Stimulated activated CD8-positive, alpha-beta memory T cell treated with anti-CD3 and anti-CD28 coated beads, Interleukin-15, amount 100 ng/mL, for 24 hours (primary cell): ENCODE results near the gene HIPK3.
"Not testable (repeated sequence)": the region's sequence is repeated elsewhere in the genome, so short reads cannot be mapped to it uniquely, and the experiment has no call there.

Experiments
- DNase-seq: peaks from one replicate; pipeline ENCODE4 v3.0.0-alpha.2; 2020; ENCODE audit warnings: low read depth

The HIPK3 gene

DNA sequence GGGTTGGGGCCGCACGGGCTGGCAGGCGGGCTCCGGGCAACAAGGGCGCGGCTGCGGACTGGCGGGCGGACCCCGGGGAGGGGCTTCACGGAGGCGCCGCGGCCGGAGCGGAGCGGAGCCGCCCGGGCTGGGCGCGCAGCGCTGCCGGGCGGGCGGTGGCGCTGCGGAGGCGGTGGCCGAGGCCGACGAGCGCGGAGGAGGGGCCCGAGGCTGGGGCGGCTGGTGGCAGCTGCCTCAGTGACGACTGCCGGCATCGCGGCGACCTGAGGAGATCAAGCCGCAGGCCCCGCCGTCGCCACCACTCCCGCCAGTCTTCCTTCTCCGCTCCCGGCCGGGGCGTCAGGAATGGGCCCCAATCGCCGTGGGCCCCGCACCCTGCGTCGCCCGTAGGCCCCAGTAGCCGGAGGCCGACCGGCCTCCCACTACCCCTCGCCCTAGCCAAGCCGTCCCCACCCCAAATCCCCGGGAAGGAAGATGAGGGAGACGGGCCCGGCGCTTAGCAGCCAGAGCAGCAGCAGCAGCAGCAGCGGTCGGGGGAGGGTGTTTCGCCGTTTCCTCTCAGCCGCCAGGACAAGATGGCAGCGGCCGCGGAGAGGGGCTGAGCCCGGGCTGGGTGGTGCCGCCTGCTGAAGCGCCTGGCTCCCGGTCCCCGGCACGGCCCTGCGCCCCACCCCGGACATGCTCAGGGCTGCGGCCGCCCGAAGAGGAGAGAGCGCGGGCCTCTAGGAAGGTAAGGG is at the start of gene HIPK3:
TSS of gene HIPK3 (plus strand) at position 222 of the 737 bp plus-strand sequence.
- DNase-seq = peak; percentile 44

- DNase-seq = no peak
These were observed 49.7 kb upstream of the HIPK3 start for GRCh38 chr11:33207408-33207985.

- DNase-seq = no peak
These were observed 49.0 kb upstream of the HIPK3 start for GRCh38 chr11:33208150-33208549.

DNA sequence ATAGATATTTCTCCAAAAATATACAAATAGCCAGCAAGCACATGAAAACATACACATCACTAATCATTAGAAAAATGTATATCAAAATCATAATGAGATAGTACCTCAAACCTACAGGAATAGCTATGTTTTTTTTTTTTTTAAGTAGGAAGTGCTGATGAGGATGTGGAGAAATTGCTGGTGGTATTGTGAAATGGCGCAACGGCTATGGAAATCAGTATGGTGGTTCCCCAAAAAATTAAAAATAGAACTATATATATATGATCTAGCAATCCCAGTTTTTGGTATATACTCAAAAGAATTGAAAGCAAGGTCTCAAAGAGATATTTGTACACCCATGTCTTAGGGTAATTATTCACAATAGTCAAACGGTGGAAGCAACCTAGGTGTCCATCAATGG is 46.0 kb upstream of the HIPK3 start:
- no peak for DNase-seq

- DNase-seq = no peak
These were observed 45.6 kb upstream of the HIPK3 start for GRCh38 chr11:33211580-33211979.

GRCh38 chr11:33214187-33214586 is 43.0 kb upstream of the HIPK3 start:
- no peak for DNase-seq

DNA sequence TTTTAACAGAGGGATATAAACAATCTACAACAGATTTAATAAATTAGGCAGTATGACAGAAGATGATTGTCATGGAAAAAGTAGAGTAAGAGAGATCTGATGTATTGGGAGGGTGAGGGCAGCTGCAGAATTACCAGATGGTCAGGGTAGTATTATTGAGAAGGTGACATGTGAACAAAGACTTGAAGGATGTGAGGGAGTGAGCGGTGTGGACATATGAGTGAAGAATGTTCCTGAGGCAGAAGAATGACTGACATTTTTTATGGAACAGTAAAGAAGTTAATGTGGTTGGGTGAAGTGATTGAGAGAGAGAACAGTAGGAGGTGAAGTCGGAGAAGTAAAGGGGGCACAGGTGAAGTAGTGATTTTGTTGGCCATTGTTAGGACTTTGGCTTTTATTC is 42.4 kb upstream of the HIPK3 start:
- no peak for DNase-seq

DNA sequence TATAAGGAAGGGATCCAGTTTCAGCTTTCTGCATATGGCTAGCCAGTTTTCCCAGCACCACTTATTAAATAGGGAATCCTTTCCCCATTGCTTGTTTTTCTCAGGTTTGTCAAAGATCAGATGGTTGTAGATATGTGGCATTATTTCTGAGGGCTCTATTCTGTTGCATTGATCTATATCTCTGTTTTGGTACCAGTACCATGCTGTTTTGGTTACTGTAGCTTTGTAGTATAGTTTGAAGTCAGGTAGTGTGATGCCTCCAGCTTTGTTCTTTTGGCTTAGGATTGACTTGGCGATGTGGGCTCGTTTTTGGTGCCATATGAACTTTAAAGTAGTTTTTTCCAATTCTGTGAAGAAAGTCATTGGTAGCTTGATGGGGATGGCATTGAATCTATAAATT is 40.5 kb upstream of the HIPK3 start:
- not testable (repeated sequence) for DNase-seq

- no peak for DNase-seq
These were observed 35.0 kb upstream of the HIPK3 start for GRCh38 chr11:33222052-33222750.

GRCh38 chr11:33225371-33225770 is 31.8 kb upstream of the HIPK3 start:
- no peak for DNase-seq

GRCh38 chr11:33227578-33228261 is 29.5 kb upstream of the HIPK3 start:
- no peak for DNase-seq

- no peak for DNase-seq
These were observed 22.6 kb upstream of the HIPK3 start for GRCh38 chr11:33234397-33235190.

DNA sequence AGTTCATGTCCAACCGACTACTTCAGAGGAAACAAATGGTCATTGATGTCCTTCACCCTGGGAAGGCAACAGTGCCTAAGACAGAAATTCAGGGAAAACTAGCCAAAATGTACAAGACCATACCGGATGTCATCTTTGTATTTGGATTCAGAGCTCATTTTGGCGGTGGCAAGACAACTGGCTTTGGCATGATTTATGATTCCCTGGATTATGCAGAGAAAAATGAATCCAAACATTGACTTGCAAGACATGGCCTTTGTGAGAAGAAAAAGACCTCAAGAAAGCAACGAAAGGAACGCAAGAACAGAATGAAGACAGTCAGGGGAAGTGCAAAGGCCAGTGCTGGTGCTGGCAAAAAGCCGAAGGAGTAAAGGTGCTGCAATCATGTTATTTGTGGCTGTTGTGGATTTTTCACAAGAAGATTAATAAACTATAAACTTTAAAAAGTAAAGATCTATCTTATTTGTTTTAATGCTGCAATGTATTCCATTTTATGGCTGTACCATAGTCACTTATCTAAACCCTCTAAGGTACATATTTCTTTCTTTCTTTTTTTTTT is 20.1 kb upstream of the HIPK3 start:
- DNase-seq = no peak

DNA sequence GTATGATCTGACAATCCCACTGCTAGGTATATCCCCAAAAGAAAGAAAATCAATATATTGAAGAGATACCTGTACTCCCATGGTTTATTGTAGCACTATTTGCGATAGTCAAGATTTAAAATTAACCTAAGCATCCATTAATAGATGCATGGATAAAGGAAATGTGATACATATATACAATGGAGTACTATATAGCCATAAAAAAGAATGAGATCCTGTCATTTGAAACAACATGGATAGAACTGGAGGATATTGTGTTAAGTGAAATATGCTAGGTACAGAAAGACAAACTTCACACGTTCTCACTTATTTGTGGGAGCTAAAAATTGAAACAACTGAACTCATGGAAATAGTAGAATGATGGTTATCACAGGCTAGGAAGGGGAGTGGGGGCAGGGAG is 14.6 kb upstream of the HIPK3 start:
- no peak for DNase-seq

DNA sequence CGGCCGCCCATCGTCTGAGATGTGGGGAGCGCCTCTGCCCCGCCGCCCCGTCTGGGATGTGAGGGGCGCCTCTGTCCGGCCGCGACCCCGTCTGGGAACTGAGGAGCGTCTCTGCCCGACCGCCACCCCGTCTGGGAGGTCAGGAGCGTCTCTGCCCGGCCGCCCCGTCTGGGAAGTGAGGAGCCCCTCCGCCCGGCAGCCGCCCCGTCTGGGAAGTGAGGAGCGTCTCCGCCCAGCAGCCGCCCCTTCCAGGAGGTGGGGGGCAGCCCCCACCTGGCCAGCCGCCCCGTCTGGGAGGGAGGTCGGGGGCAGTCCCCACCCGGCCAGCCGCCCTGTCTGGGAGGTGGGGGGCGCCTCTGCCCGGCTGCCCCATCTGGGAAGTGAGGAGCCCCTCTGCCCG is 13.5 kb upstream of the HIPK3 start:
- DNase-seq = not testable (repeated sequence)

GRCh38 chr11:33248416-33248971 is 8.7 kb upstream of the HIPK3 start:
- no peak for DNase-seq

GRCh38 chr11:33256031-33256812 is 959 bp upstream of the HIPK3 start:
- DNase-seq = no peak

- DNase-seq = no peak
These were observed 395 bp upstream of the HIPK3 start for GRCh38 chr11:33256813-33257159.

DNA sequence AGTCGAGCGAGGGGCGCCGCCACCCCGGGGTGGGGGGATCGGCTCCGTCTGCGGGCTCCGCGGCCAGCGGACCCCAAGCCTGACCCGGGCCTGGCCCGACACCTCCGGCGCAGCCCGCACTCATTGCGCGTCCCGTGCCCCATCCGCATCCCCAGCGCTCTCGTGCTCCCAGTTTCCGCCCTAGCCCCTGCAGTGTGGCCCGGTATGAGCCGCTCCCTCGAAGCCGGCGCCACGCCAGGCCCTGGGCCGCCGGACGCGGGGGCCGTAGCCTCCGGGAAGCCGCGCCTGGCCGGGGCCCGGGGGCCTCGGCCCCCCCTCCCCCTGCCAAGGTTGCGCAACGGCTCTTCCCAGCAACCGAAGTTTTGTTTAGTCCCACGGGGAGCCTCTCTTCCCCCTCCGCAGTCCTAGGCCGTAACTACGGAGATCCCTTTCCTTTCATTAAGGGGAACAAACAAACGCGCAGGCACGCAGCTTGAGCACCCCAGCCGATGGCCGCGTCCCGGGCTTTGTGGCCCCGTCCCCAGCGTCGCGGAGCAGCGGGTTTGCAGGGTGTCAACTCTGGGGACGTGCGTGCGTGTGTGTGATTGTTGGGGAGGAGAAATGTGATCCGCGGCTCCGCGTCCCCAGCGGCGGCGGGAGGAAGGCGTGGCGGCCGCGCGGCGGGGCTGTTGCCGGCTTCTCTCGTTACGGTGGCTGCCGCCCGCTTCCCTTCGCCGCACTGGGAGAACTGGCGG is 883 bp downstream of the HIPK3 start:
- peak; percentile 40 for DNase-seq
